GM18870 (cell line): ENCODE measurements around the gene POFUT2.

Source experiments
- ATAC-seq: cut with Tn5 transposase; IDR thresholded peaks from one replicate; pipeline ENCODE4 v1.9.1; 2021; ENCODE audit warnings: moderate library complexity; ENCODE audit not compliant: unreplicated experiment

Gene POFUT2, protein sequence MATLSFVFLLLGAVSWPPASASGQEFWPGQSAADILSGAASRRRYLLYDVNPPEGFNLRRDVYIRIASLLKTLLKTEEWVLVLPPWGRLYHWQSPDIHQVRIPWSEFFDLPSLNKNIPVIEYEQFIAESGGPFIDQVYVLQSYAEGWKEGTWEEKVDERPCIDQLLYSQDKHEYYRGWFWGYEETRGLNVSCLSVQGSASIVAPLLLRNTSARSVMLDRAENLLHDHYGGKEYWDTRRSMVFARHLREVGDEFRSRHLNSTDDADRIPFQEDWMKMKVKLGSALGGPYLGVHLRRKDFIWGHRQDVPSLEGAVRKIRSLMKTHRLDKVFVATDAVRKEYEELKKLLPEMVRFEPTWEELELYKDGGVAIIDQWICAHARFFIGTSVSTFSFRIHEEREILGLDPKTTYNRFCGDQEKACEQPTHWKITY

DNA sequence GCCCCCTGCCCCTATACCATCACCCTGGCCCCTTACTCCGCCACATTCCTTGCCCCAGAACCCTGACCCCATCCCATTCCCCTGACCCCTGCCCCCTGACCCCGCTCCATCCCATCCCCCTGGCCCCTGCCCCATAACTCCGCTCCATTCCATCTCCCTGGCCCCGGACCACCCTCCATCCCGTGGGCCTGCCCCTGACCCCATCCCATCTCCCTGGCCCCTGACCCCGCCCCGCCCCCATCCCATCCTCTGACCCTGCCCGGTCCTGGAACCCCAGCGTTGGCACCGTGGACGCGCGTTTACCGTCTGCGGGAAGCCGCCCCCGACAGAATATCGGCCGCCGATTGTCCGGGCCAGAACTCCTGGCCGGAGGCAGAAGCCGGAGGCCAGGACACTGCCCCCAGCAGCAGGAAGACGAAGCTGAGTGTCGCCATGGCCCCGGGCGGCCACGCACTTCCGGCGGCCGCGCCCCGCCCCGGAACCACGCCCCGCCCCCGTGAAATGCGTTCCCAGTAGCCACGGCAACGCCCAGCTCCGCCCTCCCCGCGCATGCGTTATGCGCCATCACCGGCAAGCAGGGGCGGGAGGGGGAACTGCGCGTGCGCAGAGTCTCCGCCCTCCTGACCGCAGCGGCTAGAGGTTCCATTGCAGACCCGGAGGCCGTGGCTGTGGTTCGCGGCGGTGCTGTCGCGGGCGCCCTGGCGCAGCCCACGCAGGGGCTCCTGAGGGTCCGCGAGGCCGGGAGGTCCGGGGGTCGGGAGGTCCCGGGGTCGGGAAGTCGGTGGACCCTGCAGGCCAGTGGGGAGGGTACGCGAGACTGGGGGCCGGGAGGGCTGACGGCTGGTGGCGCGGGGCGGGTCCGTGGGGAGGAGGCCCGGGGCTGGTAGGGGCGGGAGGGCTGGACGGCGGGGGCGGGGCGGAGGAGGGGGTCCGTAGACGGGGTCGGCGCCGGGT lies at the start of gene POFUT2:
Gene POFUT2 (minus strand): TSS at position 458 of the 954 bp plus-strand sequence. CDS start 24 bp downstream, at position 434.
- ATAC-seq = peak; percentile 56

DNA sequence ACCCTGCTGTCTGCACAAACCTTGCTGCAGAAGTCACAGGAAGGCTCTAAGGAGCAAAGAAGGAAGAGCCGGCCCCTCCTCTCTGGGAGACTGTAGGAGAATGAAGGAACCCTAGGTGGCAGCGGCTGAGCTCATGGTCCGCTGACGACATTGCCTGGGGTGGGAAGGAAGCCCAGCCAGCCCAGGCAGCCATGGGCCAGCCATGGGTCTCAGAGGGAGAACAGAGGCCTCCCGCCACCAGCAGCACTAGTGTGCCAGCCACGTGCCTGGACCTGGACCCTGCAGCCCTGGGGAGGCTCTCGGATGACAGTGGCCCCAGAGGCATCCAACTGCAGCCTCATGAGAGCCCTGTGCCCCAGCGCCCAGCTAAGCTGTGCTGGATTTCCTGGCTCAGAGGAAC lies 49.2 kb upstream of the POFUT2 start:
- ATAC-seq = no peak

DNA sequence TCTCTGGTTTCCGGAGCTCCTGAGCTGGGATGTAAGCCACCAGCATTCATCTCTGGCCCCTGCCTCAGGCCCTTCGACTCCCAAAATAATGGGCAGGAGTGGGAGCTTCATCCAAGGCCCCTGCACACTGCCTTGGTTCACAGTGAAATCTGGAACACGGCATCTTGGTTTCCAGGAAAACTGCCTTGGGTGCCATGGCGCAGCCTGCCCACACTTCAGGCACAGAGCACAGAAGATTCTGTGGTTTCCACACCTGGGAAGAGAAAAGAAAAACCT lies 48.8 kb upstream of the POFUT2 start:
- no peak for ATAC-seq

DNA sequence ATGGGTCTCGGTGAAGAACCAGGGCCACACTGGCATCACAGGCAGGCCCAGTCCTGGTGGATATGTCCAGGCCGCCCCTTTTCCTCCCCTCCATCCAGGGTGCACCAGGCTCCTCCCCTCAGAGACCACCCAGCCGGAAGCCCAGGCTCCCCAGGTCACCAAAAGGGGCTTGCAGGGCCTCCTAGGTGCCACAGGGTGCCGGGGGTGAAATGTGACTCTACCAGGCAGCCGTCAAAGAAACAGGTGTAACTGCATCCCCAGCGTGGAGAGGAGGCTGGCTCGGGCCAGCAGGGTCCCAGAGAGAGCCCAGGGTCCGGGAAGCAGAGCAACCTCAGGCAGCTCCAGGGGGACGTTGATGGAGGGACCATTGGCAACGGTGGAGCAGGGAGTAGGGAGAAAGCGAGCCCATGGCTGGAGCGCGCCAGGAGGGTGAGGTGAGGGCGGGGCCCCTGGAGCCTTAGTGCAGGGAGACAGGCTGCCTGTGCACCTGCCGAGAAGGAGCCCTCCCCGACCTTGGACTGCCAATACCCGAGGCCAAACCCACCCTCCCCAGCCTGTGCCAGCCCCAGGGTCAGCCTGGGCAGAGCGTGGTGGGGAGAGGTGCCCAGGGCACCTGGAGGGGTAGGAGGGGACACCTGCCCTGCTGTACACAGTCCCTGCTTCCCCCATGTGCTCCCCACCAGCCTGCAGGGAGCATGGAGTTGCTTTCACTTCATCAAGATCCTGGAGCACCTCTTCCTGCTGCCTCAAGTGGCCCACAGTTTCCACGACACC lies 48.3 kb upstream of the POFUT2 start:
- no peak for ATAC-seq

DNA sequence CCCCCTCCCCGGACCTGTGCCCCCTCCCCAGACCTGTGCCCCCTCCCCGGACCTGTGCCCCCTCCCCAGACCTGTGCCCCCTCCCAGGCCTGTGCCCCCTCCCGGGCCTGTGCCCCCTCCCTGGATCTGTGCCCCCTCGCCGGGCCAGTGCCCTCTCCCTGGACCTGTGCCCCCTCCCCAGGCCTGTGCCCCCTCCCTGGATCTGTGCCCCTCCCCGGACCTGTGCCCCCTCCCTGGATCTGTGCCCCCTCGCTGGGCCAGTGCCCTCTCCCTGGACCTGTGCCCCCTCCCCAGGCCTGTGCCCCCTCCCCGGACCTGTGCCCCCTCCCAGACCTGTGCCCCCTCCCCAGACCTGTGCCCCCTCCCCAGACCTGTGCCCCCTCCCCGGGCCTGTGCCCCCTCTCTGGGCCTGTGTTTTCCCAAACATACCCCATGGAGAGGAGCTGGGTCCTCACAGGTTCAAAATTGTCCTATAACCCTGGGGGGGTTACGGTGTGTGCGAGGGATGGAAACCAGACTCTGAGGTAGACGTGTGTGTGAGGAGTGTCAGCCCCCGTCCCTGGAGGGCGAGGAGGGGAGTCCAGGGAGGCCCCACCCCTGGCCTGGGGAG lies 47.6 kb upstream of the POFUT2 start:
- no peak for ATAC-seq

DNA sequence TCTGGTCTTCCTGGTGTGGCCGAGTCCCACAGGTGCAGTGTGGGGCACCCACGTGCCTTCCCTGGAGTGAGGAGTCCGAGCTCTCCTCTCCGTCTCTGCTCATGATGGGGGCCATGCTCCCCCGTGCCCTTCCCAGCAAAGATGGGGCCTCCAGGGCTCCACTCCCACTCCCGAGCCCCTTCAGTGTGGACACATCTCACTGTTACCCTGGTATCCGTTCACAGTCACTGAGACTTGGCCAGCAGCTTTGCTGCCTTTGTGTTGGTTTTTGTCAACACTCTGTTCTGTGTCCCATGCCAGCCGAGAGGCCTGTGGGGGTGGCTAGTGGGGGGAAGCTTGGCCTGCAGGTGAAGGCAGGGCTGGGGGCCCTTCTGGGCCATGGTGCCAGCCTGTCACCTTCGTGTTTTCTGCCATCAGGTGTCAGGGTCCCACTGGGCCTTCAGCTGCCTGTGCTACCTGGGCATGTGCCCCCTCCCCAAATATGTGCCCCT lies 46.9 kb upstream of the POFUT2 start:
- no peak for ATAC-seq

DNA sequence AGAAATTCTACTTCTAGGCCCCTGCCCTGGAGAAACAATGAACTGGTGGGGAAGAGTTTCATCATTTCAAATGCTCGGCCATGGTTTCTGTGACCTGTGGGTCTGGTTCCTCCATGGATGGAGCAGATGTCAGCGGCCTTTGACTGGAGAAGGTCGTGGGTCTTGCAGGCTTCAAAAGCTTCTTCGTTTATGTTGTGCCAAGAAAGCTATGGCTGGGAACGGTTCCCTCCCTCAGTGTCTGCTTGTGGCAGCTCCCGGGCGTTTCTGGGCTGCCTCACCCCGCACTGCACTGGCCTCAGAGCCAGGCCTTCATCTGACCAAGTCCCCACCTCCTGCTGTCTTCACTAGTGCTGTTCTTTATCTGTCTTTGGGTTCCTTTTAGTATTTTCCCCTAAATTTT lies 46.4 kb upstream of the POFUT2 start:
- no peak for ATAC-seq

DNA sequence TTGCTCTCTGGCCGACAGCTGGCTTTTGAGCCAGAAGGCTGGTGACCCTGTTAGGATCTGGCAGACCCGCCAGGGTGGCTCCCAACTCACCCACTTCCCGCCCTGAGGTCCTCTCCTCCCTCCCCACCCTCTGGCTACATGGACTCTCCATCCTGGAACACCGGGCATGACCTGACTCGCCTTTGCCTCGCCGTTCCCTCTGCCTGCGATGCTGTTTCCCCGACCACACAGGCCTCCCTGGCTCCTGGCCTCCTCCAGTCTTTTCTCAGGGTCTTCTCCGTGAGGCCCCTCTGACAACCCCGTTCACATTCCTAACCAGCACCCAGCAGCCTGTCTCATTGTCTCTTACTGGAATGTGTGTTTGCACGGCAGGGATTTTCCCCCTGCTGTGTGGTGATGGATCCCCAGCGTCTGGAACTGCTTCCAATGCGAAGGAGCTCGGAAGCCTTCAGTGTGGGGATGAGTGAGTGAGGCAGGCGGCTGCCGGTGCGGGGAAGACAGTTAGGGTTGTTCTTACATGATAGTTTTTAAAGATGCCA lies 46.0 kb upstream of the POFUT2 start:
- ATAC-seq = no peak

DNA sequence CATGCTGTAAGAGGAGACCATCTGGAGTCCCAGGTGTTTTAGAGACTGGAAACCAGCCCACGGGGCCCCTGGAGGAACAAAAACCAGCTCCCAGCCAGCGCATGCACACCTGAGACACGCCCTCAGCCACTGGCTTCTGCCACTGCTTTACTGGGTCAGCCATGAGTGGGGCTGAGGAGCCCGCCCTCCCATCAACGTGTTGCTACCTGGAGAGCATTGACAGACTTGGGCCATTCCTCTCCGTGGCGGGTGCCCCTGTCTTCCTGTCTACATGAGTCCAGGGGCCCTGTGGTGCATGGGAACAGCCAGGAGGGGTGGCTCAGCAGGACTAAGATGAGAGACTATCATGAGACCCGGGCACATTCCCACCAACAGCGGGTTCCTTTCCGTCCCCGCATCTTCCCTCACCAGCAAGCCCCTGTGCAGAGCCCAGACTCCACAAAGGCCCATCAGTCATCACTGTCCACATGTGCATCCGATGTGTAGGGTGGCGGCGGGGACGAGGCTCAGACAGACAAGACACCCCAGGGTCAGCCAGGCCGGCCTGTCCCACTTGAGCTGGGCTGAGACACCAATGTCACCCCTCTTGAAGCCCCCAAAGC lies 45.4 kb upstream of the POFUT2 start:
- ATAC-seq = no peak

DNA sequence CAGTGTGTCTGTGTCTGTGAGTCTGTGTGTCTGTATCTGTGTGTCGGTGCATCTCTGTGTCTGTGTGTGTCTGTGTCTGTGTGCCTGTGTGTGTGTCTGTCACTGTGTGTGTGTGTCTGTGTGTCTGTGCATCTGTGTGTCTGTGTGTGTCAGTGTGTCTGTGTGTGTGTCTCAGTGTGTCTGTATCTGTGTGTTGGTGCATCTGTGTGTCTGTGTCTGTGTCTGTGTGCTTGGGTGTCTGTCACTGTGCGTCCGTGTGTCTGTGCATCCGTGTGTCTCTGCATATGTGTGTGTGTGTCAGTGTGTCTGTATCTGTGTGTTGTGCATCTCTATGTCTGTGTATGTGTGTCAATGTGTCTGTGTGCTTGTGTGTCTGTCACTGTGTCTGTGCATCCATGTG lies 44.7 kb upstream of the POFUT2 start:
- ATAC-seq = no peak

DNA sequence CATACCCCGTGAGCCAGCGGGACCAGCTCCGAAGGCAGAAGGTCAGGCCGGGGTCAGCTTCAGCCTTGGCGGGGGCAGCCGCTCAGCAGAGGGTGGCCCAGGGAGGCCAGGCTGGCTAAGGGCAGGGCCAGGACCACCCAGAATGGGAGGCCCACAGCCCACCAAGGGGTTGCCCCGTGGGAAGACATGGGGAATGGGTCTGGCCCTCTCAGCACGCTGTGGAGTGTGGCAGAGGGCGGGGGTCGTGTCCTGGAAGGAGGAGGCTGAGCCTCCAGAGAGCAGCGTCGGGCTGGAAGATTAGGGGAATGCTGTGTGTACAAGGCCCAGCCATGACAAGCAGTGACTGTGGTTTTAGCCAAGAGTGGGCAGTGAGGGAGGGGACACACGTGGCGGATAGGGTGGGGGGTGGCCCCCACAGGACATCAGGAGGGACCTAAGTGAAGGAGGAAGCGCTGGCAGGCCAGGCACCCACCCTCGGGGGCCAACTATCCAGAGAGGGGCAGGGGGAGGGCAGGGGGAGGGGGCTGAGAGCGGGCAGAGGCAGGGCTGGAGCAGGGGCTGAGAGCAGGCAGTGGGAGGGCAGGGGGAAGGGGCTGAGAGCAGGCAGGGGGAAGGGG lies 43.9 kb upstream of the POFUT2 start:
- ATAC-seq = no peak

DNA sequence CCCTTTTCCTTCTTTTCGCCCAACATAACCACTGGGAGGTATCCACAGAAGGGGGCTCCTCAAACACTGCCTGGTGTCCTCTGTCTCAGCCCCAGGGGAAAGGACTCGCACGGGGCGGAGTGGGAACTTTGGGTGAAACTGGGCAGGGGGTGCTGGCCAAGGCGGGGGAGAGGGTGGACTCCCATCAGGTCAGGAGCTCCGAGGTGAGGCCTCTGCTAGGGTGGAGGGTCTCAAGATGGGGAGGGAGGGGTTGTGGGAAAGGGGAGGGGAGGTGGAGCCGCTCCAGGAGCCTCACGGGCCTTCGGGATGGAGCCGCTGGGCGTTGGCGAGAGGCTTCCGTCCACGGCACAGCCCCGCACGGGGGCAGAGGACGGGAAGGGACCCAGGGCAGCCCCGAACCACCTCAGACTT lies 43.2 kb upstream of the POFUT2 start:
- no peak for ATAC-seq

DNA sequence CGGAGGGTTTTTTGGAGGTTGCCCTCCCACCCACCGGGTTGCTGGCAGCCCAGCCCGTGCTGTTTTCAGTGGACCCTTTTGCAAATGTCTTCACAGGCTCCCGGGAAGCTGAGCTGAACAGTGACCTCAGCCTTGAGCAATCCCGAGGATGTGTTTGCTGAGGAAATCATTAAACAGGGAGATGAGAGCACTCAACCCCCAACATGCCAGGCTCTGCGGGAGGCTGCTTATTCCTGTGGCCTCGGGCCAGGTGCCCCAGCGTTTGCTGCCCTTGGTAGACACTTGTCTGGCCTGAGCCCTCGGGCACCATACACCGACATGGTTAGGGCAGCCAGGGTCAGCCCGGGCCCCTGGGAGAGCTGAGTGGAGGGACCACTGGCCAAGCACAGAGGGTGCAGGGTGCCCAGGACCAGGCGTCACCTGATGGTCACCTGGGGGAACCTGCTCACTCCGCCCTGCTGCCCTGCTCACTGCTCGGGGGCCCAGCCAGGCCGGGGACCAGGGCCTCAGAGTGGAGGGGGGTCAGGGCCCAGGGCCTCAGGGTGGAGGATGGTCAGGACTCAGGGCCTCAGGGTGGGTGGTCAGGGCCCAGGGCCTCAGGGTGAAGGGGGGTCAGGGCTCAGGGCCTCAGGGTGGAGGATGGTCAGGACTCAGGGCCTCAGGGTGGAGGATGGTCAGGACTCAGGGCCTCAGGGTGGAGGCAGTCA lies 42.5 kb upstream of the POFUT2 start:
- ATAC-seq = no peak

DNA sequence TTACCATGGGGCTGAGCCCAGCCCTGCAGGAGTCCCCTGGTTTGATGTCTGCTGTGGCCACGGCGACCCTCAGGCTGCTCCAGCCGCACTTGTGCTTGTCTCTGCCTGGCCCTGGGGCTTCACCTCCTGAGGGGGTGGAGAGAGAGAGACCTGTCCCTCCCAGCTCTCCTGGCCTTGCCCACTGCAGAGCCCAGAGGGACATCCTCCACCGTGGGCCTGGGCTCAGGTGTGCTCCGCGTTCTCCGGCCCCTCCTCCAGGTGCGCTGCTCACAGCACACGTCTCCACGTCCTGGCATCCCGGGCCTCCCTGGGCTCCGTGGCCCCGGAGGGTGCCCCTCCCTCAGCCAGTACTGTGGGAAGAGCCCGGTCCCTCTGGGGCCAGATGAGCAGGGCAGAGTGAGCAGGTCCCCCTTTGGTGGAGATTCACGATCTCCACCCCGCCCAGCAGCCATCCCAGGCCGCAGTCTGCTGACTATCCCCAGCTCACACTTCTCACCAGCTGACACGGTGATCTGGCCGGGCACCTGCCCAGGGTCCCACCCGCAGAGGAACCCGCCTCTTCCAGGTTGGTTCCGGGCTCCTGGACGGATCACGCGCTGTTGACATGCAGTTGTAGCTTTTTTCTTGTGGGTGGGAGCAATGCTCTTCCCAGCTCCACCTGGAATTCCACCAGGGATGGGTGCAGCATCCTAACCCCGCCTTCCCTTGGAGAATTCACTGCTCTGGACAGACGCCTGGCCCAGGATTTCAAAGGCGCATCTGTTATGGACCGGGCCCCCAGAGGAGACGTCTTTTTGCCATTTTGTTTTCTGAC lies 41.8 kb upstream of the POFUT2 start:
- ATAC-seq = no peak

DNA sequence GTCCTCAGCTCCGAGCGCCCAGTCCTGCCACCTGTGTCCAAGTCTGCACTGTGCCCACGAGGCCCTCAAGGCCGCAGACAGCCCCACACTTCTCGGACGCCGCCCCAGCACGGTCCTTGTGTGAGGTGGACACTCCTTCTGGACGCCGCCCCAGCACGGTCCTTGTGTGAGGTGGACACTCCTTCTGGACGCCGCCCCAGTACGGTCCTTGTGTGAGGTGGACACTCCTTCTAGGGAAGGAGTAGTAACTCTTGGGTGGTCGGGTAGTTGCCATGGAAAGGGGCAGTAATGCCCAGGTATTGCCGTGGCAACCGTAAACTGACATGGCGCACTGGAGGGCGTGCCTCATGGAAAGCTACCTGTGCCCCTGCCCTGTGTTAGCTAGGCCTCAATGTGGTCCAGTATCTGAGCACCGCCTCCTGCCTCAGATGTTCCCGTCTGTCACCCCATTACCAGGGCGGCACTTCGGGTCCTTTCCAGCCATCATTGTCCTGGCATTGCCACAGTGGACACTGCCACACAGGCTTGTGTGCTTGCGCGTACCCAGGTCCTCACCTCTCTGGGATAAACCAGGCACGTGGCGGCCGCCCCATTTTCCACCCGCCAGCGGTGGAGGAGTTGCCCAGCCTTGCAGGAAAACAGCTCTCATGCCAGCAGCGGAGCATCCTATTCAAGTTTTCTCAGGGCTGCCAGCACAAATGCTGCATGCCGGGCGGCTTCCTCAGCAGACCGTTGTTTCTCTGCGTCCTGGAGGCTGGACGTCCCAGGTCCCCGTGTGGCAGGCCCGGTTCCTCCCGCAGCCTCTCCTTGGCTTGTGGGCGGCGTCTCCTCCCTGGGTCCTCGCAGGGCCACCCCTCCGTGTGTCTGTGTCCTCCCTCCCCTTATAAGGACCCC lies 40.8 kb upstream of the POFUT2 start:
- ATAC-seq = no peak

DNA sequence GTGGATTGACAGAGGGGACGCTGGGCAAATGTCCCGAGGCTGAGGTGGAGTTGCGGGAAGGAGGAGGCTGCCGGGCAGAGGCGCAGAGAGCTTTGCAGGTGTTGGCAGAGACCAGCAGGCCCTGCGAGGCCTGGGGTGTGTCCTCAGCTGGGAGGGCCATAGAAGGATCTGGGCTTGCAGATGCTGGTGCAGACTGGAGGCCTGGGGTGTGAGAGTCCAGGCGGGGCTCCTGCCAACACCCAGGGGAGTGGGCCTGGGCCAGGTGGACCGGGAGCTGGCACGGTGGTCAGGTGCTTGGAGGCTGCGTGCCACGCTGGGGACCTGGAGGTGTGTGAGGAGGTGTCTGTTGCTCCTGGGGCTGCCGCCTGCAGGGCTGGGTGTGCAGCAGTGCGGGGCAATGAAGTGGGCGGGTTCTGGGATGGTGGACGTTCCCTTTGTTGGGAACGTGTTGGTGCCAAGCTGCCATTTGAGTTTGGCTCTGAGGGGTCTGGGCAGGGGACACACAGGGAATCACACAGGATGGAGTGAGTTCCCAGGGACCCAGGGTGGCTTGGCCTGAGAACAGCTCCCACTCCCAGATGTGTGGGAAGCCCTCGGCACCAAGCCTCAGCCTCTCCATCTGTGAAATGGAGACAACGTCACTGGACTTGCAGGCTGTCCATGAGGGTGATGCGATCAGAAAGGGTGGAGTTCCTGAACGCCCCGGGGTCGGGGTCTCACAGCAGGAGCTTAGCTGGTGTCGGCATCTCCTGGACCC lies 39.9 kb upstream of the POFUT2 start:
- ATAC-seq = no peak
